Uterus (tissue), 2 donors: ENCODE measurements around the gene RGS7.

ENCODE experiments used
- CTCF ChIP-seq, 4 experiments: fragments of 200-600 bp in 2 of 4; fragments of 450-650 bp in 2 of 4; sonication (generic) in 2 of 4; IDR thresholded peaks; one replicate each; pipeline ENCODE4 v1.5.1; 2016 to 2019; ENCODE audit warnings: antibody characterized with exemption in 4 of 4, mild to moderate bottlenecking in 2 of 4, moderate library complexity in 1 of 4
- POLR2A ChIP-seq, 2 donors: fragments of 450-650 bp; IDR thresholded peaks; one replicate each; pipeline ENCODE4 v1.6.1; 2016; ENCODE audit warnings: antibody characterized with exemption in 2 of 2, mild to moderate bottlenecking in 1 of 2, moderate library complexity in 1 of 2

GRCh38 chr1:241143765-241144442, 213.1 kb downstream of the RGS7 start:
- TF ChIP-seq CTCF (IDR thresholded peaks at IDR 0.05) (no peak), POLR2A (IDR thresholded peaks at IDR 0.05) (no peak)
